Activated CD8-positive, alpha-beta T cell treated with anti-CD3 and anti-CD28 coated beads, Interleukin-2, amount 10 ng/mL, durations not matched to agents 7 days and 5 days (primary cell): ENCODE measurements around the gene THADA. TPM values are rescaled to one million over a fixed set of nuclear protein-coding genes. Genes with fewer than 3 reads are reported as not detected.
A peak's percentile ranks its signal among the peaks of the same experiment; 100 is the strongest.
"Not testable (repeated sequence)": the region's sequence is repeated elsewhere in the genome, so short reads cannot be mapped to it uniquely, and the experiment has no call there.

Experiments
- ATAC-seq: fragments of 150-1000 bp; cut with Tn5 transposase; one replicate; pipeline ENCODE4 v1.10.0; 2021; ENCODE audit warnings: moderate library complexity
- CTCF ChIA-PET: fragments of 350-600 bp; sonication (Branson Sonifier 250); formaldehyde crosslinking; loops from one replicate; lab custom pipeline; 2021; ENCODE audit warnings: antibody characterized with exemption; lab: Charles Lee
- POLR2A ChIA-PET: fragments of 350-600 bp; sonication (Branson Sonifier 250); formaldehyde crosslinking; loops from one replicate; lab custom pipeline; 2021; ENCODE audit warnings: antibody characterized with exemption; lab: Charles Lee
- DNase-seq: peaks from one replicate; pipeline ENCODE4 v3.0.0-alpha.2; 2020
- H3K27ac Mint-ChIP-seq: one replicate; pipeline ENCODE4 v1.8.0; 2021; ENCODE audit warnings: mild to moderate bottlenecking, mixed read lengths
- H3K27me3 Mint-ChIP-seq: one replicate; pipeline ENCODE4 v1.8.0; 2021; ENCODE audit warnings: low read depth, mixed read lengths
- H3K36me3 Mint-ChIP-seq: one replicate; pipeline ENCODE4 v1.8.0; 2021; ENCODE audit warnings: low read depth, mixed read lengths
- H3K4me1 Mint-ChIP-seq: one replicate; pipeline ENCODE4 v1.8.0; 2021; ENCODE audit warnings: low read depth, mixed read lengths
- H3K4me3 Mint-ChIP-seq: one replicate; pipeline ENCODE4 v1.8.0; 2021; ENCODE audit warnings: mild to moderate bottlenecking, mixed read lengths
- H3K9me3 Mint-ChIP-seq: one replicate; pipeline ENCODE4 v1.8.0; 2022; ENCODE audit warnings: mixed read lengths; ENCODE audit not compliant: insufficient read depth
- total RNA-seq, 2 experiments: library from RNA; stranded (reverse); gene quantifications; one replicate each; pipeline ENCODE4 v1.2.3, GENCODE V29; 2021

THADA gene
- total RNA-seq, 2 experiments from 2014 or later: 27.0 to 31.9 TPM

DNA sequence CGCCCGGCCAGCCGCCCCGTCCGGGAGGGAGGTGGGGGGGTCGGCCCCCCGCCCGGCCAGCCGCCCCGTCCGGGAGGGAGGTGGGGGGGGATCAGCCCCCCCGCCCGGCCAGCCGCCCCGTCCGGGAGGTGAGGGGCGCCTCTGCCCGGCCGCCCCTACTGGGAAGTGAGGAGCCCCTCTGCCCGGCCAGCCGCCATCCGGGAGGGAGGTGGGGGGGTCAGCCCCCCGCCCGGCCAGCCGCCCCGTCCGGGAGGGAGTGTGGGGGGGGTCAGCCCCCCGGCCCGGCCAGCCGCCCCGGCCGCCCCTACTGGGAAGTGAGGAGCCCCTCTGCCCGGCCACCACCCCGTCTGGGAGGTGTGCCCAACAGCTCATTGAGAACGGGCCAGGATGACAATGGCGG, 298.1 kb downstream of the THADA start:
- ATAC-seq, H3K27ac Mint-ChIP-seq, CTCF ChIA-PET, H3K27me3 Mint-ChIP-seq, H3K9me3 Mint-ChIP-seq, H3K4me3 Mint-ChIP-seq, DNase-seq, H3K36me3 Mint-ChIP-seq, POLR2A ChIA-PET: not testable (repeated sequence)
- peaks cover 29% of the 10 kb centered on the region for H3K4me1 Mint-ChIP-seq

DNA sequence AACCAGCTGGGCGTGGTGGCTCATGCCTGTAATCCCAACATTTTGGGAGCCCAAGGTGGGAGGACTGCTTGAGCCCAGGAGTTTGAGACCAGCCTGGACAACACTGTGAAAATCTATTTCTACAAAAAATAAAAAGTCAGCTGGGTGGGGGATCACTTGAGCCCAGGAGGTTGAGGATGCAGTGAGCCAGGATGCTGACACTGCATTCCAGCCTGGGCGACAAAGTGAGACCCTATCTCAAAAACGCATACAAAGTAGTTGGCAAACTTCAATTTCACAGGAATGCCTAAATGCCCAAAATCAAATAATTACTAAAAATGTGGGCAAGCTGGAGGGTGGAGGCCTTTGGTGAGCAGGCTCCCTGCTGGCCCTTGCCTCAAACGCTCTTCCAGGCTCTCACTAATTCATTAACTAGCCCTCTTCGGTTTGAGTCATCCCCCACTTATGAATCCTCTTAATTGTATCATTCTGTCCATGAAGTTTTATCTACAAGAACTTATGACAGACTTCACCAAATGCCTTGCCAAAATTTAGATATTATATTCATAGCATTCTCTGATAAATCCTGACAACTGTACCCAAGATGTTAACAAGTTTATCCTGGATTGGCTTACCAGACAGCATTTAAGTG, 300.8 kb downstream of the THADA start:
- CTCF ChIA-PET: interaction anchor here (0.6 kb wide), 1 partner anchor 24 kb away, joined by 4 read pairs; no protein-coding TSS in a partner anchor
- Mint-ChIP-seq H3K27ac (no peak overlapping the region), H3K4me1 (peaks cover 23% of the 10 kb centered on the region), H3K36me3 (peaks cover 25% of the 10 kb centered on the region), H3K9me3 (no peaks in the 10 kb centered on the region), H3K4me3 (no peak overlapping the region), H3K27me3 (no peaks in the 10 kb centered on the region)
- DNase-seq: no peak
- POLR2A ChIA-PET: no interaction called here
- ATAC-seq: no peak

DNA sequence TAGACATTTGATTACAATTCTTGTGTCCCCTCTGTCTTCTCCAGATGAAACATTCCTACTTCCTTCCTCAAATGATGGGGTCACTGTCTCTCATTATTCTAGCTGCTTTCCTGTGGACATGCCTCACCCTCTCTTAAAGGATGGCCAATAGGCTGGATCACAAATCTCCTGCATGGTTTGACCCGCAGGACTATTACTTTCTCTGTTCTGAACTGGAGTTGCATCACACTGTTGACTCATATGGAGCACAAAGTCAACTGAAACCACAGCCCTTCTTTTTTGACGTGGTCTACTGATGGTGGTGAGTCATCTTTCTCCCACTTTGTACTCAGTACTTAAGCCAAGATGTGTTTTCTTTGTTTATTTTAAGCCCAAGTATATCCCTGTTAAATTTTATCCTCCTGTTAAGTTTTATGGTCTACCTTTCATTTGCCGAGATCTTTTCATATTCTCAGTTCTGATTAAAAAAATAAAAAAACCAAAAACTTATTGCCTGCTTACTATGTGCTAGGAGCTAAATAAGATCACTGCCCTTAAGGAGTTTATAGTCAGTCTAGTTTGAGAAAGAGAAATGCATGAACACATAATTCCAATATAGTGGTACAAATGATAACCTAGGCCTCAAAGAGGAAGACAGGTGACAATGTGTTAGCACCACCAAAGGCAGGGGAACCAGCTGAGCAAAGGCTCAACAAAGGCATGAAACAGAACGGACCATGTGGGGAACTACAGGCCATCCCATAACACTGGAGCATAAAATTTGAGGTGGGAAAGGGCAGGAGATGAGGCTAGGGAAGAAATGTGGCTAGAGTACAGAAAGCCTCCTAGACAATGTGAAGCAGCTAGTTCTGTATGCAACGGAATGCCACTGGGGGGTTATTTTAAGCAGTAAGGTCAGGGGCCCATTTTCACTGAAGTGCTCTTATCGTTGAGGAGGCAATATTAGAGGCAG, 301.8 kb downstream of the THADA start:
- Mint-ChIP-seq H3K4me1 (peaks cover 23% of the 10 kb centered on the region), H3K27me3 (no peaks in the 10 kb centered on the region), H3K9me3 (no peaks in the 10 kb centered on the region), H3K36me3 (peaks cover 30% of the 10 kb centered on the region), H3K4me3 (no peak overlapping the region), H3K27ac (peak overlapping the region; percentile 88)
- DNase-seq (peak; percentile 71), ATAC-seq (peak; percentile 98)
- CTCF ChIA-PET: interaction anchor here (0.7 to 1.8 kb wide), 4 partner anchors 9 to 283 kb away, joined by 3 to 10 read pairs (median 6); no protein-coding TSS in a partner anchor
- POLR2A ChIA-PET: interaction anchor here (0.6 to 1.1 kb wide), 2 partner anchors 133 to 671 kb away, joined by 3 read pairs; no protein-coding TSS in a partner anchor

DNA sequence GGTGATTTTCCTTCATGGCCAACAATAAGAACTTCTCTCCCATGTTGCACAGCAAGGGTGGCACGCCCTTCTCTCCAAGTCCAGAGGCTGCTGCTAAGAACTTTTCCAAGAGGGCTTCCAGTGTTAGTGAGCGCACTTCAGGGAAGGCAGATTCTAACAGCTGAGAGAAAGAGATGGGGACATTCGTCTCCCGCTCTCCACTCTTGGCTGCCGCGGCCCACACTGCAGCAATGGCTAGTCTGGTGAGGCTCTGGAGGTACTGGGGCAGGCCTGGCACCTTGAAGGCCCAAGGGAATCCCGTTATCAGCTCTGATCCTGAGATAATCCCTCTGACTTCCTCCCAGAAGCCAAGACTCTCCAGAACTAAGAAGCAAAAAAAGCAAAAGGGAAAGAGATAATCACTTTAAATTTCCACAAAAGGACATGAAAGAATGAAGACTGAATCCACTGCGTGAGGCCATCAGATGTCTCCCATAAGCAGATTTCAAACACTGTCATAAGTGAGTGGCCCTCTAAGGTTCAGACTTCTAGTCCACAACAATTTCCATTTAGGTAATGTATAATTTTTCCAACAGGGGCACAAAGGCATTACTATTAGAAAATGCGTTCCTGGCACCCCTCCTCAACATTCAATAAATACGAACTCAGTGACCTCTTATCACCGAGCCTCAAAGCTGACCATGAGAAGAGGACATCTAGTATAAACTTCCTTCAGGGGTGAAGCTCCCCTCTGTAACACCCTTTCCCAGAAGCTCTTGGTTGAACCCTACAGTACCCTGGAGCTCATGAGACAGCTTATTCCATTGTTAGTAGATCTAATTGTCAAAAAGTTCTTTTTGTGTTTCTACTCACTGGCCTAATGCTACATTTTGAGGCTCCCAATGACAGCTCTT, 302.7 kb downstream of the THADA start:
- POLR2A ChIA-PET: interaction anchor here (1.1 kb wide), 1 partner anchor 133 kb away, joined by 3 read pairs; no protein-coding TSS in a partner anchor
- DNase-seq (no peak), ATAC-seq (no peak)
- no peaks in the 10 kb centered on the region for H3K27me3 Mint-ChIP-seq
- H3K36me3 Mint-ChIP-seq: peaks cover 36% of the 10 kb centered on the region
- no peak overlapping the region for H3K4me3 Mint-ChIP-seq
- peak overlapping the region; percentile 88 for H3K27ac Mint-ChIP-seq
- H3K4me1 Mint-ChIP-seq: peaks cover 23% of the 10 kb centered on the region
- CTCF ChIA-PET: interaction anchor here (0.8 to 1.8 kb wide), 3 partner anchors 64 to 284 kb away, joined by 3 to 10 read pairs (median 8); no protein-coding TSS in a partner anchor
- H3K9me3 Mint-ChIP-seq: no peaks in the 10 kb centered on the region

DNA sequence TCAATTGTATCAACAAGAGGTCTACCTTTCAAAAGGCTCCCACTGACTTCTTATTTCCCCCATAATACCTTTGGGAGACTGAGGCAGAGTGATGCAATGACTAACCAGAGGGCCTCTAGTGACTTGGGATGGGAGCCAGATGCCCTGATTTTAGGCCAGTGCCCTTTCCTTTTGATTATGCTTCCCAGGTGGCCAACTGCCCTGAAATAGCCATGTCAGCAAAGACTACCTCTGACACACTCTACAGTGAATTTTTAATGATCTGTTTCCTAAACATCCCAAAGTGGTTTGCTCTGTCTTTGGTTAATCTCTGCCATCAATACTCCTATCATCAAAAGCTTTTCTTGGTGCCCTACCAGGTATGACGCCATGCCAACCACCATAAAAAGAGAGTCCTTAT, 303.5 kb downstream of the THADA start:
- ATAC-seq (no peak), DNase-seq (no peak)
- Mint-ChIP-seq H3K36me3 (peaks cover 43% of the 10 kb centered on the region), H3K27ac (no peak overlapping the region), H3K9me3 (no peaks in the 10 kb centered on the region), H3K4me3 (no peak overlapping the region), H3K27me3 (no peaks in the 10 kb centered on the region), H3K4me1 (peaks cover 23% of the 10 kb centered on the region)
- ChIA-PET POLR2A (no interaction called here), CTCF (interaction anchor here (1.8 kb wide), 1 partner anchor 63 kb away, joined by 8 read pairs; no protein-coding TSS in a partner anchor)

DNA sequence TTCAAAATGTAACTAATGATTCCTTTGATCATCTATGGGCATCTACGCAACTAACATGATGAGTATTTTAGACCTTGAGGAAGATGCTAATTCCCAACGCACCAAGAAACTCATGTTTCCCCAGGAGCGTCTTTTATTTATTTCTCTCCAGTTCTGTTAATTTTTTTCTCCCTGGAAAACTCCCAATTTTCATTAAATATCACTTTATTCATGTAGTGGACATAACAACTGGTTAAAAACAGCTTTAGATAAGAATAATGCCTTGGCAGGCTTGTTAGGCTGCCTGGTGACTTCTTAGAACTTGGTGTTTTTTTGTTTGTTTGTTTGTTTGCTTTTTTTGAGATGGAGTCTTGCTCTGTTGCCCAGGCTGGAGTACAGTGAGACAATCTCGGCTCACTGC, 306.5 kb downstream of the THADA start:
- Mint-ChIP-seq H3K27me3 (no peaks in the 10 kb centered on the region), H3K4me1 (peaks cover 19% of the 10 kb centered on the region), H3K9me3 (peaks cover 9% of the 10 kb centered on the region), H3K27ac (no peak overlapping the region), H3K36me3 (peaks cover 73% of the 10 kb centered on the region), H3K4me3 (no peak overlapping the region)
- POLR2A ChIA-PET: no interaction called here
- CTCF ChIA-PET: no interaction called here
- DNase-seq: no peak
- no peak for ATAC-seq

GRCh38 chr2:43288417-43289305, 307.2 kb downstream of the THADA start:
- H3K9me3 Mint-ChIP-seq: peaks cover 9% of the 10 kb centered on the region
- ATAC-seq (no peak), DNase-seq (no peak)
- CTCF ChIA-PET: no interaction called here
- POLR2A ChIA-PET: no interaction called here
- peaks cover 12% of the 10 kb centered on the region for H3K4me1 Mint-ChIP-seq
- peaks cover 80% of the 10 kb centered on the region for H3K36me3 Mint-ChIP-seq
- no peak overlapping the region for H3K27ac Mint-ChIP-seq
- no peaks in the 10 kb centered on the region for H3K27me3 Mint-ChIP-seq
- no peak overlapping the region for H3K4me3 Mint-ChIP-seq

DNA sequence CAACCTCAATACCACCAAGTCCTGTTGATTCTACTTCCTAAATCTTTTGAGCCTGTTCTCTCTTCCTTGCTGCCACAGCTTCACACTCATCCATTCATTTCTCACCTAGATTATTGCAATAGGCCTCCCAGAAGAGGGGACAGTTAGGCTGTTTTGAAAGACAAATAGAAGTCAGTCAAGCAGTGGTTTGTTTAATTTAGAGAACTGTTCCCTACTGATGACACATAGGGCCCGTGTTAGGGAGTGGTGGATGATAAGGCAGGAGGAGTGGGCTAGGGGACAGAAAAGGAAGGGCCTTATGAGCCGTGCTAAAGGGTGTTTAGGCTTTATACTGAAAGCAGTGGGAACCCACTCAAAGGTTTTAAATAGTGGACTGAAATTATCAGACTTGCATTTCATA, 309.9 kb downstream of the THADA start:
- H3K27ac Mint-ChIP-seq: no peak overlapping the region
- peaks cover 12% of the 10 kb centered on the region for H3K9me3 Mint-ChIP-seq
- ChIA-PET POLR2A (no interaction called here), CTCF (no interaction called here)
- DNase-seq: no peak
- ATAC-seq: no peak
- H3K27me3 Mint-ChIP-seq: no peaks in the 10 kb centered on the region
- H3K4me1 Mint-ChIP-seq: no peaks in the 10 kb centered on the region
- H3K4me3 Mint-ChIP-seq: no peak overlapping the region
- H3K36me3 Mint-ChIP-seq: peaks cover 85% of the 10 kb centered on the region

DNA sequence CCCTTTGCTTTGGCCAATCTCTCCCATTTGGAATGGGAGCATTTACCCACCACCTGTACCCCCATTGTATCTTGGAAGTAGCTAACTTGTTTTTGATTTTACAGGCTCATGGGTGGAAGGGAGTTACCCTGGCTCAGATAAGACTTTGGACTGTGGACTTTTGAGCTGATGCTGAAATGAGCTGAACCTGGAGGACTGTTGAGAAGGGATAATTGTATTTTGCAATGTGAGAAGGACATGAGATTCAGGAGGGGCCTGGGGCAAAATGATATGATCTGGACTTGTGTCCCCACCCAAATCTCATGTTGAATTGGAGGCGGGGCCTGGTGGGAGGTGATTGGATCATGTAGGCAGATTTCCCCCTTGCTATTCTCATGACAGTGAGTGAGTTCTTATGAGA, 310.9 kb downstream of the THADA start:
- DNase-seq (no peak), ATAC-seq (no peak)
- Mint-ChIP-seq H3K27me3 (no peaks in the 10 kb centered on the region), H3K4me1 (no peaks in the 10 kb centered on the region), H3K36me3 (peaks cover 81% of the 10 kb centered on the region), H3K9me3 (peaks cover 12% of the 10 kb centered on the region), H3K4me3 (no peak overlapping the region), H3K27ac (no peak overlapping the region)
- CTCF ChIA-PET: no interaction called here
- POLR2A ChIA-PET: no interaction called here

DNA sequence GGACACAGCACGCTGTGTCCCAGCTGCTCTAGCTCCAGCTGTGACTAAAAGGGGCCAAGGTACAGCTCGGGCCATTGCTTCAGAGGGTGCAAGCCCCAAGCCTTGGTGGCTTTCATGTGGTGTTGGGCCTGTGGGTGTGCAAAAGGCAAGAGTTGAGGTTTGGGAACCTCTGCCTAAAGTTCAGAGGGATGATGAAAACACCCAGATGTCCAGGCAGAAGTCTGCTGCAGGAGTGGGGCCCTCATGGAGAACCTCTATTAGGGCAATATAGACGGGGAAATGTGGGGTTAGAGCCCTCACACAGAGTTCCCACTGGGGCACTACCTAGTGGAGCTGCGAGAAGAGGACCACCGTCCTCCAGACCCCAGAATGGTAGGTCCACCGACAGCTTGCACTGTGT, 311.5 kb downstream of the THADA start:
- H3K4me3 Mint-ChIP-seq, H3K27ac Mint-ChIP-seq, H3K4me1 Mint-ChIP-seq, CTCF ChIA-PET, H3K27me3 Mint-ChIP-seq, POLR2A ChIA-PET, ATAC-seq, DNase-seq: not testable (repeated sequence)
- H3K9me3 Mint-ChIP-seq: peaks cover 12% of the 10 kb centered on the region
- peaks cover 81% of the 10 kb centered on the region for H3K36me3 Mint-ChIP-seq
